Measurements from ENCODE around the gene CTSS. TPM values are rescaled to one million over a fixed set of nuclear protein-coding genes. Genes with fewer than 3 reads are reported as not detected.

The CTSS gene
- total RNA-seq, 4 donors from 2014 or later: 6.7 to 21.7 (median 15.5) TPM

GRCh38 chr1:150748878-150749719 is 16.5 kb downstream of the CTSS start:
- no peaks in the 10 kb centered on the region for H3K27me3 ChIP-seq
- H3K4me3 ChIP-seq: no peak overlapping the region
- H3K4me1 ChIP-seq: no peaks in the 10 kb centered on the region
- H3K27ac ChIP-seq: no peak overlapping the region
- TF ChIP-seq EP300 (IDR thresholded peaks at IDR 0.05) (no peak), POLR2AphosphoS5 (IDR thresholded peaks at IDR 0.05) (no peak), CTCF (IDR thresholded peaks at IDR 0.05) (no peak), POLR2A (IDR thresholded peaks at IDR 0.05) (no peak)
- H3K36me3 ChIP-seq: peaks cover 8% of the 10 kb centered on the region
- no peaks in the 10 kb centered on the region for H3K9me3 ChIP-seq
- no peak for DNase-seq (ENCODE audit: low spot score in 2 of 2)
- WGBS: 79% methylated on average over 11 of the region's 12 CpGs

GRCh38 chr1:150730130-150730721 is 35.4 kb downstream of the CTSS start:
- WGBS: 84% methylated on average over 3 of the region's 3 CpGs
- Histone ChIP-seq H3K4me3 (no peak overlapping the region), H3K27me3 (no peaks in the 10 kb centered on the region), H3K36me3 (no peaks in the 10 kb centered on the region), H3K4me1 (no peaks in the 10 kb centered on the region), H3K9me3 (no peaks in the 10 kb centered on the region), H3K27ac (no peak overlapping the region)
- no peak for TF ChIP-seq EP300 (IDR thresholded peaks at IDR 0.05)
- no peak for TF ChIP-seq POLR2AphosphoS5 (IDR thresholded peaks at IDR 0.05)
- no peak for TF ChIP-seq POLR2A (IDR thresholded peaks at IDR 0.05)
- TF ChIP-seq CTCF (IDR thresholded peaks at IDR 0.05): no peak
- no peak for DNase-seq (ENCODE audit: low spot score in 2 of 2)

- Histone ChIP-seq H3K4me1 (no peaks in the 10 kb centered on the region), H3K27me3 (no peaks in the 10 kb centered on the region), H3K4me3 (no peak overlapping the region), H3K36me3 (no peaks in the 10 kb centered on the region), H3K9me3 (no peaks in the 10 kb centered on the region), H3K27ac (no peak overlapping the region)
- no peak for DNase-seq (ENCODE audit: low spot score in 2 of 2)
- 74% methylated on average over 2 of the region's 2 CpGs for WGBS
- TF ChIP-seq EP300 (IDR thresholded peaks at IDR 0.05) (no peak), POLR2AphosphoS5 (IDR thresholded peaks at IDR 0.05) (no peak), CTCF (IDR thresholded peaks at IDR 0.05) (no peak), POLR2A (IDR thresholded peaks at IDR 0.05) (no peak)
Observed at GRCh38 chr1:150724336-150724735, 41.2 kb downstream of the CTSS start.

GRCh38 chr1:150720703-150721102 is 44.9 kb downstream of the CTSS start, which contains the start of gene HORMAD1:
TSS of gene HORMAD1 (minus strand) at chr1:150720895. CDS start at chr1:150719505, 1,390 bp downstream.
- Histone ChIP-seq H3K9me3 (no peaks in the 10 kb centered on the region), H3K4me3 (no peak within 1 kb of the TSS), H3K27ac (no peak within 1 kb of the TSS), H3K27me3 (no peaks in the 10 kb centered on the region), H3K36me3 (no peaks in the 10 kb centered on the region), H3K4me1 (no peaks in the 10 kb centered on the region)
- WGBS: 97% methylated on average over 24 of the region's 24 CpGs
- TF ChIP-seq EP300 (IDR thresholded peaks at IDR 0.05) (no peak), CTCF (IDR thresholded peaks at IDR 0.05) (no peak), POLR2A (IDR thresholded peaks at IDR 0.05) (no peak), POLR2AphosphoS5 (IDR thresholded peaks at IDR 0.05) (no peak)
- no peak for DNase-seq (ENCODE audit: low spot score in 2 of 2)

GRCh38 chr1:150720098-150720497 is 45.5 kb downstream of the CTSS start:
- Histone ChIP-seq H3K4me1 (no peaks in the 10 kb centered on the region), H3K36me3 (no peaks in the 10 kb centered on the region), H3K9me3 (no peaks in the 10 kb centered on the region), H3K27me3 (no peaks in the 10 kb centered on the region), H3K27ac (no peak overlapping the region), H3K4me3 (no peak overlapping the region)
- TF ChIP-seq POLR2A (IDR thresholded peaks at IDR 0.05): no peak
- TF ChIP-seq CTCF (IDR thresholded peaks at IDR 0.05): no peak
- TF ChIP-seq EP300 (IDR thresholded peaks at IDR 0.05): no peak
- no peak for TF ChIP-seq POLR2AphosphoS5 (IDR thresholded peaks at IDR 0.05)
- 94% methylated on average over 21 of the region's 21 CpGs for WGBS
- DNase-seq (ENCODE audit: low spot score in 2 of 2): no peak
